ENCODE data around the gene RNGTT. TPM values are rescaled to one million over a fixed set of nuclear protein-coding genes. Genes with fewer than 3 reads are reported as not detected.

RNGTT gene
- total and polyA plus RNA-seq, 7 donors, result 3.0 to 14.7 (median 10.0) TPM

DNA sequence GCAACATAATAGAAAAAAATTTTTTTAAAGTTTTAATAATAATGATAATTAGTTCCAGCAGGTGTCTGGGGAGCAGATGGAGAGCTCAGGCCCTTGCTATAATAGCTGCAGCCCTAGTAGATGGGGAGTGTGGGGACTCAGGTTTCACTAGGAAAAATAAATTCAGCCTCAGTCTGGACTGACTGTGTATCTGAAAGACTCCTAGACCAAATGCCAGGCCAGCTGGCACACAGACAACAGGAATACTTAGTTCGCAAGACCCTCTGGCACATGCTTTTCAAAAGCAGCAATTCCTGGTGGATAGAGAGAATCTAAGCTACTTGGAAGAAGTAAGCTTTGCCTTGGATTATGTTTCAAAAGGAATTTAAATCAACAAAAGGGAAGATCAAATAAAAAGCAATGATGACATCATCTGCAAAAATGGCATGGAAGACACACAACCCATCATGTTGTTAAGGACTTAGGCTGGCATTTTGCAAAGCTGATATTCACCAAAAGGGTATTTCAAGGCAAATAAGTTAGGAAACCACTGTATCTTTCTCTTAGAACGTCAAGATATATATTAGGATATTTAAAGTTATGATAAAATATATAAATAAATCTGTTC, 107.8 kb downstream of the RNGTT start:
- intact Hi-C loops (cut with DNase I), result no loop called here
- H3K9me3 ChIP-seq, result no peaks in the 10 kb centered on the region
- 93 to 94% methylated on average over 2 of the region's 2 CpGs for WGBS, 2 donors
- H3K27me3 ChIP-seq, result no peaks in the 10 kb centered on the region
- no peaks in the 10 kb centered on the region for H3K4me1 ChIP-seq
- H3K4me3 ChIP-seq, result no peak overlapping the region
- no peaks in the 10 kb centered on the region for H3K36me3 ChIP-seq
- TF ChIP-seq POLR2A (IDR thresholded peaks at IDR 0.05) (no peak), POLR2AphosphoS5 (IDR thresholded peaks at IDR 0.05) (no peak), EP300 (IDR thresholded peaks at IDR 0.05) (no peak)
- TF ChIP-seq, protein P1, sequence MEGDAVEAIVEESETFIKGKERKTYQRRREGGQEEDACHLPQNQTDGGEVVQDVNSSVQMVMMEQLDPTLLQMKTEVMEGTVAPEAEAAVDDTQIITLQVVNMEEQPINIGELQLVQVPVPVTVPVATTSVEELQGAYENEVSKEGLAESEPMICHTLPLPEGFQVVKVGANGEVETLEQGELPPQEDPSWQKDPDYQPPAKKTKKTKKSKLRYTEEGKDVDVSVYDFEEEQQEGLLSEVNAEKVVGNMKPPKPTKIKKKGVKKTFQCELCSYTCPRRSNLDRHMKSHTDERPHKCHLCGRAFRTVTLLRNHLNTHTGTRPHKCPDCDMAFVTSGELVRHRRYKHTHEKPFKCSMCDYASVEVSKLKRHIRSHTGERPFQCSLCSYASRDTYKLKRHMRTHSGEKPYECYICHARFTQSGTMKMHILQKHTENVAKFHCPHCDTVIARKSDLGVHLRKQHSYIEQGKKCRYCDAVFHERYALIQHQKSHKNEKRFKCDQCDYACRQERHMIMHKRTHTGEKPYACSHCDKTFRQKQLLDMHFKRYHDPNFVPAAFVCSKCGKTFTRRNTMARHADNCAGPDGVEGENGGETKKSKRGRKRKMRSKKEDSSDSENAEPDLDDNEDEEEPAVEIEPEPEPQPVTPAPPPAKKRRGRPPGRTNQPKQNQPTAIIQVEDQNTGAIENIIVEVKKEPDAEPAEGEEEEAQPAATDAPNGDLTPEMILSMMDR (IDR thresholded peaks at IDR 0.05), result no peak
- no peak overlapping the region for H3K27ac ChIP-seq
- DNase-seq, result no peak

DNA sequence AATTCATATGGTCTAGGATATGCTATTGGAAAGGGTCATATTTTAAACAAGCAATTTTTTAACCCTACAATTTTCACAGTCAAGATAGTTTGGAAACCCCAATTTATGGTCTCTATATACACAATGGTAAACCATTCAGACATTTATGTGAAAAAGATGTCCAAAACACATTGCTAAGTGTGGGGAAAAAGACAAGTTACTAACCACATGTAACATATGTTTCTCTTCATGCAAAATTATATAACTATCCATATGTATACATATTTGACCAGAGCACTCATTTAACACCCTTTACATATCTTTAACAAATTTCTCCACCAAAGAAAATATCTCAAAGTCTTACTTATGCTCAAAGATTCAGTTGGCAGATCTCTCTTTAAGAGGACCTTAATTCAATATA, 110.6 kb downstream of the RNGTT start:
- intact Hi-C loops (cut with DNase I), result no loop called here
- no peak for DNase-seq
- Histone ChIP-seq H3K36me3 (no peaks in the 10 kb centered on the region), H3K4me3 (no peak overlapping the region), H3K4me1 (no peaks in the 10 kb centered on the region), H3K27ac (no peak overlapping the region), H3K27me3 (no peaks in the 10 kb centered on the region), H3K9me3 (no peaks in the 10 kb centered on the region)
- TF ChIP-seq POLR2A (IDR thresholded peaks at IDR 0.05), result no peak
- no peak for TF ChIP-seq EP300 (IDR thresholded peaks at IDR 0.05)

DNA sequence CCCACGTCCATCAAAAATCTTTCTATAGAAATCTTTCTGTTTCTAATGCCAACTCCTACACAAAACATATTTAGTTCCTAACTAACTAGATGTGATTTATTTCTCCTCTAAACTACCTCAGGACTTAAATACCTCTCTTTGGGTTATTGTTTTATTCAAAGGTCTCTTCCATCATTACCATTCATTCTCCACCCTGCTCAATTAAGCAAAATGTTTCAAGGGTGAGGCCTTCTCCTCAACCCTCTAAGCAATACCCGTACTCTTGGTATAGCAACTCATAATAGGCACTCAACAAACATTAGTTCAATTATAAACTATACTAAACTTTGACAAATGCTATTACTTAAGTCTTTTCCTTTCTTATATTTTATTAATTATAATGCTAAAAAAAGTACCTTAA, 111.4 kb downstream of the RNGTT start:
- WGBS, 2 donors, result 93 to 98% methylated on average over 2 of the region's 2 CpGs
- no peak for TF ChIP-seq POLR2A (IDR thresholded peaks at IDR 0.05)
- TF ChIP-seq EP300 (IDR thresholded peaks at IDR 0.05), result no peak
- no peak for TF ChIP-seq POLR2AphosphoS5 (IDR thresholded peaks at IDR 0.05)
- TF ChIP-seq, protein P1 (IDR thresholded peaks at IDR 0.05), result no peak
- H3K4me1 ChIP-seq, result no peaks in the 10 kb centered on the region
- intact Hi-C loops (cut with DNase I), result no loop called here
- no peaks in the 10 kb centered on the region for H3K9me3 ChIP-seq
- no peaks in the 10 kb centered on the region for H3K27me3 ChIP-seq
- H3K4me3 ChIP-seq, result no peak overlapping the region
- H3K27ac ChIP-seq, result no peak overlapping the region
- H3K36me3 ChIP-seq, result no peaks in the 10 kb centered on the region
- no peak for DNase-seq

DNA sequence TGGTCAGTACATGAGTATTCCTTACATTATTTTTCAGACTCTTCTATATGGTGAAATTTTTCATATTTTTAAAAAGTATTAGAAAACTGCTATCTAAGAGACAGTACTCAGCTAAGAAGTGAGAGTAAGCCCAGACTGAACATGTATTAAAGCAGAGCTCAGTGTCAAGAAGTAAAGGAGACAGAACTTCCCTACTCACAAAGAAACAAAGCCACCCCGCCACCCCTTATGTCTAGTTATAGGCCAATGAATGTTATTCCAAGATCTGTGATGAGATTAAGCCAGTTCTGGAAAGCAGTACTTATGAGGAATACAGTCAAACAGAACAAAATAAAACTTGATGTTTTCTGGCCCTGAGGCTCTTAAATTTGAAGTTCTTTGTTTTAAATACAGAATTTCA, 114.5 kb downstream of the RNGTT start:
- WGBS, 2 donors, result 88 to 95% methylated on average over 1 of the region's 1 CpG
- Histone ChIP-seq H3K4me1 (no peaks in the 10 kb centered on the region), H3K27me3 (no peaks in the 10 kb centered on the region), H3K27ac (no peak overlapping the region), H3K9me3 (no peaks in the 10 kb centered on the region), H3K36me3 (no peaks in the 10 kb centered on the region), H3K4me3 (no peak overlapping the region)
- DNase-seq, result no peak
- TF ChIP-seq POLR2AphosphoS5 (IDR thresholded peaks at IDR 0.05) (no peak), EP300 (IDR thresholded peaks at IDR 0.05) (no peak), POLR2A (IDR thresholded peaks at IDR 0.05) (no peak)
- TF ChIP-seq, protein P1 (IDR thresholded peaks at IDR 0.05), result no peak
- intact Hi-C loops (cut with DNase I), result no loop called here

DNA sequence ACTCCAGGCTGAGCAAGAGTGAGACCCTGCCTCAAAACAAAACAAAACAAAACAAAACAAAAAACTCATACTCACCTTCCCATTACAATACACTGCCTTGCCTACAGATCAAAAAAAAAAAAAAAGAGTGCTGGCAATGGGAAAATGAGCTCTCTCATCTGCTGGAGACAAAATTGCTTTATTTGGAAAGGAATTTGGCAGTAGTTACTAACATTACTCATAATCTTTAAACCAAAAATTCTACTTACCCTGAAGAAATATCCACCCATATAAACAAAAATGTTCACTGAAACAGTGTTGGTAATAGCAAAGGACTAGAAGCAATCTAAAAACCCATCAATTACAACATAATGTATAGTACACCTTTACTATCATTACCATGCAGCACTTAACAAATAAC, 120.4 kb downstream of the RNGTT start:
- no peak for TF ChIP-seq EP300 (IDR thresholded peaks at IDR 0.05)
- TF ChIP-seq POLR2A (IDR thresholded peaks at IDR 0.05), result no peak
- no peak for TF ChIP-seq POLR2AphosphoS5 (IDR thresholded peaks at IDR 0.05)
- H3K27ac ChIP-seq, result peak overlapping the region in 2 of 4 donors; percentile 61 to 69
- H3K4me1 ChIP-seq, result peaks cover 0 to 28% (median 10%) of the 10 kb centered on the region in 4 donors
- no peak overlapping the region for H3K4me3 ChIP-seq
- intact Hi-C loops (cut with DNase I), result no loop called here
- DNase-seq, result no peak
- no peaks in the 10 kb centered on the region for H3K36me3 ChIP-seq
- no peaks in the 10 kb centered on the region for H3K27me3 ChIP-seq
- no peaks in the 10 kb centered on the region for H3K9me3 ChIP-seq

DNA sequence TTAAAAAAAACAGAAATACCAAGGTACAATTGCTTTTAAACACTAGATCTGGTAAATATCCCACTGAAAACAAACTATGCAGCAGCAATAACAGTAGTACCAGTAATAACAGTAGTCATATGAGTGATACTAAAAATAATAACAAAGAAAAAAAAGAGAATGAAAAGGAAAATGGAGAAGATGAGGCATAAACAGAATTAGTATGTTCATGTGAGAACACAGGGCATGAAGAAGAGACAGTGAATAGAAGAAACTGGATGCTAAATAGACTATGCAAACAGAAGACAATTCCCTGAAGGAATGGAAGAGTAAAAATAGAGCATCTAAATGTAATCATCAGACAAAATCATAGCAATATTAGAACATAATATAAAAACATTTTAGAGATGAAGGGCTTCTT, 121.1 kb downstream of the RNGTT start:
- Histone ChIP-seq H3K9me3 (no peaks in the 10 kb centered on the region), H3K36me3 (no peaks in the 10 kb centered on the region), H3K4me1 (peaks cover 0 to 28% (median 10%) of the 10 kb centered on the region in 4 donors), H3K27me3 (no peaks in the 10 kb centered on the region), H3K27ac (peak overlapping the region in 2 of 4 donors; percentile 61 to 69), H3K4me3 (no peak overlapping the region)
- intact Hi-C loops (cut with DNase I), result no loop called here
- DNase-seq, result no peak
- TF ChIP-seq EP300 (IDR thresholded peaks at IDR 0.05) (no peak), POLR2AphosphoS5 (IDR thresholded peaks at IDR 0.05) (no peak), POLR2A (IDR thresholded peaks at IDR 0.05) (no peak)
- TF ChIP-seq, protein P1 (IDR thresholded peaks at IDR 0.05), result no peak
